Lung (tissue), 12 donors: Measurements from ENCODE around the gene INHBE. TPM values are rescaled to one million over a fixed set of nuclear protein-coding genes. Genes with fewer than 3 reads are reported as not detected.

Experiments used
- ATAC-seq: fragments of 200-7000 bp; cut with Tn5 transposase; one replicate; pipeline ENCODE4 v1.9.1; 2020; ENCODE audit warnings: moderate number of reproducible peaks; ENCODE audit not compliant: insufficient read depth, low FRiP score
- DNase-seq, 3 donors: peaks; one replicate each; pipeline ENCODE4 v3.0.0-alpha.2; 2013 to 2017
- H3K27ac ChIP-seq, 2 donors: one replicate each; pipeline ENCODE4 v1.5.1; 2013; ENCODE audit warnings: mild to moderate bottlenecking in 2 of 2, moderate library complexity in 2 of 2, control low read depth in 1 of 2, inconsistent platforms in 1 of 2, low read depth in 1 of 2, low read length in 1 of 2
- H3K27me3 ChIP-seq, 3 donors: one replicate each; pipeline ENCODE4 v1.5.1; 2013; ENCODE audit warnings: low read length in 2 of 3; ENCODE audit not compliant: control insufficient read depth in 3 of 3, insufficient read depth in 3 of 3
- H3K36me3 ChIP-seq, 4 donors: one replicate each; pipeline ENCODE4 v1.5.1; 2013; ENCODE audit warnings: low read length in 4 of 4, mild to moderate bottlenecking in 1 of 4, moderate library complexity in 1 of 4; ENCODE audit not compliant: control insufficient read depth in 4 of 4, insufficient read depth in 4 of 4
- H3K4me1 ChIP-seq, 5 donors: one replicate each; pipeline ENCODE4 v1.5.1; 2013; ENCODE audit warnings: low read length in 5 of 5, mild to moderate bottlenecking in 2 of 5, moderate library complexity in 1 of 5; ENCODE audit not compliant: control insufficient read depth in 5 of 5, insufficient read depth in 5 of 5
- H3K4me3 ChIP-seq: one replicate; pipeline ENCODE4 v1.5.1; 2013; ENCODE audit warnings: mild to moderate bottlenecking, control low read depth, moderate library complexity
- H3K9ac ChIP-seq, 2 donors: one replicate each; pipeline ENCODE4 v1.5.1; 2013; ENCODE audit warnings: low read length in 2 of 2, control low read depth in 1 of 2; ENCODE audit not compliant: insufficient read depth in 1 of 2
- H3K9me3 ChIP-seq, 4 donors: one replicate each; pipeline ENCODE4 v1.5.1; 2013; ENCODE audit warnings: low read length in 3 of 4, mild to moderate bottlenecking in 1 of 4, moderate library complexity in 1 of 4; ENCODE audit not compliant: control insufficient read depth in 4 of 4, insufficient read depth in 3 of 4
- CTCF ChIP-seq: IDR thresholded peaks from 2 replicates; pipeline ENCODE4 v1.5.1; 2012; ENCODE audit warnings: mild to moderate bottlenecking; ENCODE audit errors: control extremely low read depth, extremely low read depth
- WGBS, 2 donors: extraction: QIAGEN DNeasy Blood & Tissue Kit; methylation state at CpG; one replicate each; pipeline ENCODE4 v1.1.7; 2013; 5-methylcytosine and 5-hydroxymethylcytosine counted together
- polyA plus RNA-seq, 2 donors: library from polyadenylated mRNA; stranded (reverse); fragments of 200-250 nt; gene quantifications; one replicate each; pipeline ENCODE4 v1.2.1, GENCODE V29; 2013
- total RNA-seq, 2 donors: library from RNA; depleted of rRNA in 1 of 2; stranded (reverse); fragments of >200 nt in 1 of 2; gene quantifications; one replicate each; pipeline ENCODE4 v1.2.1, GENCODE V29; 2014 to 2021
- donor health status: control.
- donor health status: control.
- donor health status: Bipolar disorder and iron deficiency.
- donor health status: healthy.
- donor health status: DM: yes; HTN: yes; CAD: no.

Gene INHBE
- total and polyA plus RNA-seq, 4 donors = 0.12 TPM; not detected in 3

- TF ChIP-seq CTCF = no peak
- DNase-seq (no peak), ATAC-seq (no peak)
- peaks cover 0 to 3% (median 0%) of the 10 kb centered on the region in 3 donors for H3K27me3 ChIP-seq
- WGBS, 2 donors = 77 to 89% methylated on average over 11 of the region's 11 CpGs
- no peak overlapping the region for H3K9ac ChIP-seq
- H3K36me3 ChIP-seq = peaks cover 0 to 40% (median 15%) of the 10 kb centered on the region in 4 donors
- no peak overlapping the region for H3K4me3 ChIP-seq
- no peak overlapping the region for H3K27ac ChIP-seq
- no peaks in the 10 kb centered on the region for H3K9me3 ChIP-seq
- peaks cover 0 to 2% (median 0%) of the 10 kb centered on the region in 5 donors for H3K4me1 ChIP-seq
These were observed 12.8 kb downstream of the INHBE start for GRCh38 chr12:57467915-57468314.

- 78 to 85% methylated on average over 10 of the region's 10 CpGs for WGBS, 2 donors
- H3K27ac ChIP-seq = no peak overlapping the region
These were observed 14.4 kb downstream of the INHBE start for GRCh38 chr12:57469296-57470164.

GRCh38 chr12:57470286-57470969 is 15.3 kb downstream of the INHBE start:
- WGBS, 2 donors = 93 to 94% methylated on average over 14 of the region's 14 CpGs
- TF ChIP-seq CTCF = no peak
- Histone ChIP-seq H3K27me3 (peaks cover 0 to 20% (median 18%) of the 10 kb centered on the region in 3 donors), H3K9ac (no peak overlapping the region), H3K4me3 (no peak overlapping the region), H3K27ac (no peak overlapping the region), H3K4me1 (peaks cover 0 to 6% (median 0%) of the 10 kb centered on the region in 5 donors), H3K9me3 (no peaks in the 10 kb centered on the region), H3K36me3 (peaks cover 0 to 29% (median 9%) of the 10 kb centered on the region in 4 donors)
- DNase-seq (no peak), ATAC-seq (no peak)

More at GRCh38 chr12:57469296-57470164, 14.4 kb downstream of the INHBE start:
- Histone ChIP-seq H3K4me3 (no peak overlapping the region), H3K27me3 (peaks cover 0 to 12% (median 11%) of the 10 kb centered on the region in 3 donors), H3K4me1 (no peaks in the 10 kb centered on the region), H3K9ac (no peak overlapping the region), H3K9me3 (no peaks in the 10 kb centered on the region), H3K36me3 (peaks cover 0 to 31% (median 12%) of the 10 kb centered on the region in 4 donors)
- no peak for DNase-seq
- no peak for ATAC-seq
- no peak for TF ChIP-seq CTCF
